ENCODE results near the gene SLC4A7. TPM values are rescaled to one million over a fixed set of nuclear protein-coding genes. Genes with fewer than 3 reads are reported as not detected.

SLC4A7 gene
- total and polyA plus RNA-seq, 3 donors from 2014 or later: 17.7 to 46.6 (median 43.2) TPM

DNA sequence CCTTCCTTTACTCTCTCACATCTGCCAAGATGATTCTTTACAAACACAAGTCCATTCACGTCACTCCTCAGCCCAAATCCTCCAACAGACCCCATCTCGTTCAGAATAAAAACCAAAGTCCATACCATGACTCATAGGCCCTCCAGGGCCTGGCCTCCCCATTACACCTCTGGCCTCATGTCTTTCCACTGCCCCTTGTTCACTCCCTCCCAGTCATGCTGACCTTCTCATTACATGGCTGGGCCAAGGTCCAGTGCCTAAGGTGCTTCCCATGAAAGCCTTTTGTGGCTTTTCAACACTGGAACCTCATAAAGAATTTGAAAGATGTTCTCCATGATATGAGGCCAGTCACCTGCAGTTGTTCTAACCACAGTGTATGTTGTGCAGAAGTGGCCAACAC lies 159.5 kb downstream of the SLC4A7 start:
- WGBS, 2 donors: 68 to 88% methylated on average over 2 of the region's 2 CpGs
- H3K4me3 ChIP-seq: no peak overlapping the region
- peaks cover 12% of the 10 kb centered on the region for H3K4me1 ChIP-seq
- TF ChIP-seq, protein P1, sequence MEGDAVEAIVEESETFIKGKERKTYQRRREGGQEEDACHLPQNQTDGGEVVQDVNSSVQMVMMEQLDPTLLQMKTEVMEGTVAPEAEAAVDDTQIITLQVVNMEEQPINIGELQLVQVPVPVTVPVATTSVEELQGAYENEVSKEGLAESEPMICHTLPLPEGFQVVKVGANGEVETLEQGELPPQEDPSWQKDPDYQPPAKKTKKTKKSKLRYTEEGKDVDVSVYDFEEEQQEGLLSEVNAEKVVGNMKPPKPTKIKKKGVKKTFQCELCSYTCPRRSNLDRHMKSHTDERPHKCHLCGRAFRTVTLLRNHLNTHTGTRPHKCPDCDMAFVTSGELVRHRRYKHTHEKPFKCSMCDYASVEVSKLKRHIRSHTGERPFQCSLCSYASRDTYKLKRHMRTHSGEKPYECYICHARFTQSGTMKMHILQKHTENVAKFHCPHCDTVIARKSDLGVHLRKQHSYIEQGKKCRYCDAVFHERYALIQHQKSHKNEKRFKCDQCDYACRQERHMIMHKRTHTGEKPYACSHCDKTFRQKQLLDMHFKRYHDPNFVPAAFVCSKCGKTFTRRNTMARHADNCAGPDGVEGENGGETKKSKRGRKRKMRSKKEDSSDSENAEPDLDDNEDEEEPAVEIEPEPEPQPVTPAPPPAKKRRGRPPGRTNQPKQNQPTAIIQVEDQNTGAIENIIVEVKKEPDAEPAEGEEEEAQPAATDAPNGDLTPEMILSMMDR (IDR thresholded peaks at IDR 0.05): no peak
- no peak for TF ChIP-seq POLR2A (IDR thresholded peaks at IDR 0.05)
- DNase-seq: no peak
- H3K36me3 ChIP-seq (ENCODE audit: low read depth, missing control alignments): no peaks in the 10 kb centered on the region
- intact Hi-C loops (cut with DNase I; ENCODE audit: low total_unique reads): no loop called here
- no peaks in the 10 kb centered on the region for H3K27me3 ChIP-seq
- H3K9me3 ChIP-seq: no peaks in the 10 kb centered on the region
- no peak overlapping the region for H3K27ac ChIP-seq

DNA sequence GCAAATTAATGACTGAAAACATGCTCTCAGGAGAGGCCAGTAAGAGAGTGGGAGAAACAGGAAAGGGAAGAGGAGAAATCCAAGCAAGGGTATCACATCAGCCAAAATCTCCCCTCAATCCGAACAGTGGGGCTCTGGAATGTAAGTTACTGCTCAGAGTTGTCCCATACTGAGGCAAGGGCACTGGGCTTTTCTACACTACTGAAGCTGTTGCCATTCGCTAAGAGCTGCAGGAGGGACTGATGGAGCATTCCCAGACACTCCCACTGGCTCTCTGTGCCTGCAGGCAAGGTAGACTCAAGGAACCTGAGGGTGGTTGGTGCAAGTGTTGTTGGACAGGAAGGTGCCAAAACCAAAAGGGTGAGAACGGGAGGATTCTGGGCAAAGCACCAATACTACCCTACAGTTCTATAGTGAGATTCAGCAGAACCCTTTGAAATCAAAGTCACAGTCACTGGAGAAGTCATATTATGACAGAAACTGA lies 161.1 kb downstream of the SLC4A7 start:
- Histone ChIP-seq H3K36me3 (ENCODE audit: low read depth, missing control alignments) (no peaks in the 10 kb centered on the region), H3K27ac (no peak overlapping the region), H3K4me1 (peaks cover 12% of the 10 kb centered on the region), H3K9me3 (no peaks in the 10 kb centered on the region), H3K4me3 (no peak overlapping the region), H3K27me3 (no peaks in the 10 kb centered on the region)
- no peak for DNase-seq
- 78 to 81% methylated on average over 3 of the region's 3 CpGs for WGBS, 2 donors
- TF ChIP-seq, protein P1 (IDR thresholded peaks at IDR 0.05): no peak
- TF ChIP-seq POLR2A (IDR thresholded peaks at IDR 0.05): no peak
- intact Hi-C loops (cut with DNase I; ENCODE audit: low total_unique reads): no loop called here

Small RNAs within 50 kb of the gene (small RNA-seq; reads per million reads assigned to genes)
- gene AC137675.1 (0 reads per million in 2 donors), gene RNU1-96P (0 reads per million in 2 donors)

Other genes starting within 250 kb of the SLC4A7 start
- gene NEK10, start 115.0 kb downstream of the SLC4A7 start, total RNA-seq: 10 to 100 TPM; 29.5 to 56.9 TPM
- gene NEK10, start 115.0 kb downstream of the SLC4A7 start, polyA plus RNA-seq (ENCODE audit: insufficient read depth, low read depth, low replicate concordance): 83.2 TPM
- gene EOMES, start 237.9 kb upstream of the SLC4A7 start, total RNA-seq: under 1 TPM; 0.71 to 0.93 TPM
- 0.84 TPM for gene EOMES, start 237.9 kb upstream of the SLC4A7 start, polyA plus RNA-seq (ENCODE audit: insufficient read depth, low read depth, low replicate concordance)